Nephron progenitor cell (in vitro differentiated cells): ENCODE measurements around the gene COL4A1.

Experiments
- DNase-seq: peaks from one replicate; pipeline ENCODE4 v3.0.0; 2021
- H3K27ac Mint-ChIP-seq: 2 replicates; pipeline ENCODE4 v1.8.0; 2021; ENCODE audit warnings: mild to moderate bottlenecking, moderate library complexity, mixed read lengths
- H3K27me3 Mint-ChIP-seq: 2 replicates; pipeline ENCODE4 v1.8.0; 2021; ENCODE audit warnings: mild to moderate bottlenecking, low read depth, mixed read lengths; ENCODE audit not compliant: poor library complexity
- H3K36me3 Mint-ChIP-seq: 2 replicates; pipeline ENCODE4 v1.8.0; 2021; ENCODE audit warnings: low read depth, mixed read lengths
- H3K4me1 Mint-ChIP-seq: 2 replicates; pipeline ENCODE4 v1.8.0; 2021; ENCODE audit warnings: mixed read lengths
- H3K4me3 Mint-ChIP-seq: 2 replicates; pipeline ENCODE4 v1.8.0; 2021; ENCODE audit warnings: mild to moderate bottlenecking, moderate library complexity, mixed read lengths
- H3K9me3 Mint-ChIP-seq: 2 replicates; pipeline ENCODE4 v1.8.0; 2021; ENCODE audit warnings: mild to moderate bottlenecking, moderate library complexity, mixed read lengths
- CTCF ChIP-seq: fragments of 200-600 bp; sonication (generic); IDR thresholded peaks from 2 replicates; pipeline ENCODE4 v1.5.0; 2021; ENCODE audit warnings: antibody characterized with exemption

COL4A1 gene

GRCh38 chr13:110312339-110313031 is 5.5 kb upstream of the COL4A1 start:
- H3K27me3 Mint-ChIP-seq: peaks cover 12% of the 10 kb centered on the region
- no peak for DNase-seq
- TF ChIP-seq CTCF: no peak
- peak overlapping the region; percentile 20 for H3K27ac Mint-ChIP-seq
- H3K36me3 Mint-ChIP-seq: peaks cover 31% of the 10 kb centered on the region
- no peaks in the 10 kb centered on the region for H3K9me3 Mint-ChIP-seq
- H3K4me3 Mint-ChIP-seq: peak overlapping the region; percentile 3
- H3K4me1 Mint-ChIP-seq: peaks cover 76% of the 10 kb centered on the region

GRCh38 chr13:110311443-110312338 is 4.7 kb upstream of the COL4A1 start:
- Mint-ChIP-seq H3K4me1 (peaks cover 70% of the 10 kb centered on the region), H3K27ac (peak overlapping the region; percentile 20)

GRCh38 chr13:110310541-110311442 is 3.8 kb upstream of the COL4A1 start:
- Mint-ChIP-seq H3K36me3 (peaks cover 18% of the 10 kb centered on the region), H3K4me1 (peaks cover 69% of the 10 kb centered on the region), H3K4me3 (no peak overlapping the region), H3K27ac (peak overlapping the region; percentile 11), H3K27me3 (peaks cover 12% of the 10 kb centered on the region), H3K9me3 (no peaks in the 10 kb centered on the region)
- DNase-seq: no peak
- TF ChIP-seq CTCF: no peak

More at GRCh38 chr13:110311443-110312338, 4.7 kb upstream of the COL4A1 start:
- no peak overlapping the region for H3K4me3 Mint-ChIP-seq
- H3K36me3 Mint-ChIP-seq: peaks cover 23% of the 10 kb centered on the region
- peaks cover 12% of the 10 kb centered on the region for H3K27me3 Mint-ChIP-seq
- TF ChIP-seq CTCF: no peak
- no peak for DNase-seq
- no peaks in the 10 kb centered on the region for H3K9me3 Mint-ChIP-seq

GRCh38 chr13:110309661-110310524 is 2.9 kb upstream of the COL4A1 start:
- DNase-seq: no peak
- H3K27me3 Mint-ChIP-seq: peaks cover 12% of the 10 kb centered on the region
- peak overlapping the region; percentile 96 for H3K4me3 Mint-ChIP-seq
- no peaks in the 10 kb centered on the region for H3K9me3 Mint-ChIP-seq
- H3K4me1 Mint-ChIP-seq: peaks cover 73% of the 10 kb centered on the region
- peaks cover 13% of the 10 kb centered on the region for H3K36me3 Mint-ChIP-seq
- no peak for TF ChIP-seq CTCF
- H3K27ac Mint-ChIP-seq: peak overlapping the region; percentile 43
